ENCODE results near the gene FHOD1. TPM values are rescaled to one million over a fixed set of nuclear protein-coding genes. Genes with fewer than 3 reads are reported as not detected.

Gene FHOD1
- total RNA-seq, 1 donor from 2014 or later = 32.9 TPM

DNA sequence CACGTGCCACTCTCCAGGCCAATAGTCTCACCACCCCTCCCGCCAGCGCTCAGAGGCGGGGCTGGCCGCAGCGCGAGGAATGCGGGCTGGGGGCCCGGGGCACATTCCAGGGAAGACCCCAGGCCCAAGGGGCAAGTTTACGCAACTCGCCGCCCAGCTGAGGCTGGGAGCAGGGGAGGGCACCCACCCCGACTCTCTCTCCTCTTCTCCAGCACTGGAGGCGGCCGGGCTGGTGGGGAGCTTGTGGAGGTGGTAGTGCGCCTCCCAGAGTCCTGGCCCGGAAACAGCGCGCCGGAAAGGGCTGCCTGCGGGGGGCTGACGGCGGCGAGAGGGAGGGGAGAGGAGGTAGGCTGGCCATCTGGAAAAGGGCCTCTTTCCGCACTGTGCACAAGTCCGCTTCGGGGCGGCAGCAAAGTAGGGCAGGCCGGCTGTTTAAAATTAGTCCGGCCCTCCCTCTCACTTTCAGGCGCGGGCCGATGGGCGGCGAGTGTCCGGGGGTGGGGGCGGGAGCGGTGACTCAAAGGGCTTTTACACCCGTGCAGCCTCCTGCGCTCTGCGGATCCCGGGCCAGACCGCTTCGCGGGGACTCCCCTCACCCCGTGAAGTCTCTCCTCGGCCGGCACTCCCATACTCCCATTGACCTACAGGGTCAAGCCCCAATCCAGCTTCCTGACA is 1.1 kb downstream of the FHOD1 start:
- Mint-ChIP-seq H3K27ac (ENCODE audit: unreplicated experiment) (peak overlapping the region; percentile 98), H3K9me3 (ENCODE audit: low read depth) (no peaks in the 10 kb centered on the region), H3K36me3 (ENCODE audit: low read depth) (no peaks in the 10 kb centered on the region), H3K4me3 (ENCODE audit: unreplicated experiment) (peak overlapping the region; percentile 84), H3K4me1 (ENCODE audit: low read depth) (peaks cover 58% of the 10 kb centered on the region), H3K27me3 (ENCODE audit: low read depth) (no peaks in the 10 kb centered on the region)
- DNase-seq (ENCODE audit: low spot score) = peak; percentile 88
- TF ChIP-seq, protein P1, sequence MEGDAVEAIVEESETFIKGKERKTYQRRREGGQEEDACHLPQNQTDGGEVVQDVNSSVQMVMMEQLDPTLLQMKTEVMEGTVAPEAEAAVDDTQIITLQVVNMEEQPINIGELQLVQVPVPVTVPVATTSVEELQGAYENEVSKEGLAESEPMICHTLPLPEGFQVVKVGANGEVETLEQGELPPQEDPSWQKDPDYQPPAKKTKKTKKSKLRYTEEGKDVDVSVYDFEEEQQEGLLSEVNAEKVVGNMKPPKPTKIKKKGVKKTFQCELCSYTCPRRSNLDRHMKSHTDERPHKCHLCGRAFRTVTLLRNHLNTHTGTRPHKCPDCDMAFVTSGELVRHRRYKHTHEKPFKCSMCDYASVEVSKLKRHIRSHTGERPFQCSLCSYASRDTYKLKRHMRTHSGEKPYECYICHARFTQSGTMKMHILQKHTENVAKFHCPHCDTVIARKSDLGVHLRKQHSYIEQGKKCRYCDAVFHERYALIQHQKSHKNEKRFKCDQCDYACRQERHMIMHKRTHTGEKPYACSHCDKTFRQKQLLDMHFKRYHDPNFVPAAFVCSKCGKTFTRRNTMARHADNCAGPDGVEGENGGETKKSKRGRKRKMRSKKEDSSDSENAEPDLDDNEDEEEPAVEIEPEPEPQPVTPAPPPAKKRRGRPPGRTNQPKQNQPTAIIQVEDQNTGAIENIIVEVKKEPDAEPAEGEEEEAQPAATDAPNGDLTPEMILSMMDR (IDR thresholded peaks at IDR 0.05) = peak; percentile 76

DNA sequence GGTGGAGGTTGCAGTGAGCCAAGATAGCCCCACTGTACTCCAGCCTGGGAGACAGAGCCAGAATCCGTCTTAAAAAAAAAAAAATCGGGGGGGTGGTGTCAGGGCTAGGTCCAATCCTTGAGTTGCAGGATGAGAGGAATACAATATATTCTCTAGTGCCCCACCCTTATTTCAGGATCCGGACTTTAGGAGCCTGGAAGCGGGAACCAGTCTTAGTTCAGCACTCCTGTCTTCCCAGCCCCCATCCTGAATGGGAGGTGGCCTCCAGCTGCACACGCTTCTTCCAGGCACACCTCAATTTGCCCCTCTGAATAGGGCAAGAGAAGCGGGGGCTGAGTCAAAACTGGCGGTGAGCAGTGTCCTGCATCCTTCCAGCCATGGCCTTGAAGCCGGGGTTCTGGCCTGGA is 1.6 kb downstream of the FHOD1 start:
- DNase-seq (ENCODE audit: low spot score) = no peak
- Mint-ChIP-seq H3K27me3 (ENCODE audit: low read depth) (no peaks in the 10 kb centered on the region), H3K27ac (ENCODE audit: unreplicated experiment) (peak overlapping the region; percentile 98), H3K36me3 (ENCODE audit: low read depth) (no peaks in the 10 kb centered on the region), H3K9me3 (ENCODE audit: low read depth) (no peaks in the 10 kb centered on the region), H3K4me3 (ENCODE audit: unreplicated experiment) (peak overlapping the region; percentile 84), H3K4me1 (ENCODE audit: low read depth) (peaks cover 64% of the 10 kb centered on the region)
- TF ChIP-seq, protein P1 (IDR thresholded peaks at IDR 0.05) = no peak

DNA sequence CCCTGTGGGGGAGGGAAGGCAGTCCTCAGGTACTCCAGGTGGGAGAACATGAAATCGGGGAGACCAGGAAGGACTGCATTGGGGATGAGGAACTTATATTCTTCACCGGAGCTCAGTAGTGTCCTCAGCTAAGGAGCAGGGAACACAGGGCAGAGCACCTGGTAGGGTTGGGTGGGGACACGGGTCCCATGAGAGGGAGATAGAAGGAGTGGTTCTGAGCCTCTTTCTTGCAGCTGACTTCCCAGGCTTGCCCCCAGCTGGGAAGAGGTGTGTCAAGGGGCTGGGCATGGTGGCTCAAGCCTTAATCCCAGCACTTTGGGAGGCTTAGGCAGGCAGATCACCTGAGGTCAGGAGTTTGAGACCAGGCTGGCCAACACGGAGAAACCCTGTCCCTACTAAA is 2.1 kb downstream of the FHOD1 start:
- Mint-ChIP-seq H3K4me3 (ENCODE audit: unreplicated experiment) (peak overlapping the region; percentile 84), H3K27ac (ENCODE audit: unreplicated experiment) (peak overlapping the region; percentile 98), H3K4me1 (ENCODE audit: low read depth) (peaks cover 69% of the 10 kb centered on the region), H3K9me3 (ENCODE audit: low read depth) (no peaks in the 10 kb centered on the region), H3K27me3 (ENCODE audit: low read depth) (no peaks in the 10 kb centered on the region), H3K36me3 (ENCODE audit: low read depth) (no peaks in the 10 kb centered on the region)
- TF ChIP-seq, protein P1 (IDR thresholded peaks at IDR 0.05) = no peak
- peak; percentile 36 for DNase-seq (ENCODE audit: low spot score)

DNA sequence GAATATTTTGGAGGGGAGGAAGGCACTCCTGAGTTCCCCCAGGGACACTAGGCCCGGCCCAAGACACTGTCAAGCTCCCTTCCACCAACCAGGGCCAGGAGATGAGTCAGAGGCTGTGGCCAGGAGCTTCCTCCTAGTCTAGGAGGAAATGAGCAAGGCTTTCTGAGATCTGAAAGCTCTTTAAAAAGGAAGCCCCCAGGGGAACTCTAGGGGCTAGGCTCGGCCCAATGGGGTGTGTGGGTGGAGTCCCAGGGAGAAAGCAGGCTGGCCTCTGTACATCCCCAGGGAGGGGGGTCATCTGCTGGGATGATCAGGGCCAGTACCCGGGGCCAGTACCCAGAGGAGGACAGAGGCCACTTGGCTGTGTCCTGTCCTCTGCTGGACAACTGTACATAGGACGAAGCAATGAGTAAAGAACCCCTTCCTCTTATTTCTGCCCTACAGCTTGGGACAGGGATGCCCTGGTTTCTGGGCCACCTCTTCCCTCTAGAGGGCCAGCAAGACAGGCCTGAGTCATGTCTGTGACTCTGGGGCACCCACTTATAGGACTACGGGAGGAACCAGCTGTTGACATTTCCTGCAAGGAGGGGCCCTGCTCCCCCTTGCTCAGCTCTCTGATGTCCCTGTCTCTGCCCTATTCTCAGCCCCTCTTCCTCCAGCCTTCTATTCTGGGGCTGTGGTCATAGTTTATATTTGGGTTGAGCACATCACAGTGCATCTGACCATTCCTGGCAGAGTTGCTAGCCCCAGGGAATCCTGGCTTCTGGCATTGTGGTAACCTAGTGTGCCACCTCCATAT is 2.7 kb downstream of the FHOD1 start:
- Mint-ChIP-seq H3K36me3 (ENCODE audit: low read depth) (no peaks in the 10 kb centered on the region), H3K27ac (ENCODE audit: unreplicated experiment) (peak overlapping the region; percentile 98), H3K27me3 (ENCODE audit: low read depth) (no peaks in the 10 kb centered on the region), H3K4me1 (ENCODE audit: low read depth) (peaks cover 69% of the 10 kb centered on the region), H3K4me3 (ENCODE audit: unreplicated experiment) (peak overlapping the region; percentile 84), H3K9me3 (ENCODE audit: low read depth) (no peaks in the 10 kb centered on the region)
- TF ChIP-seq, protein P1 (IDR thresholded peaks at IDR 0.05) = peak; percentile 24
- peak; percentile 66 for DNase-seq (ENCODE audit: low spot score)

DNA sequence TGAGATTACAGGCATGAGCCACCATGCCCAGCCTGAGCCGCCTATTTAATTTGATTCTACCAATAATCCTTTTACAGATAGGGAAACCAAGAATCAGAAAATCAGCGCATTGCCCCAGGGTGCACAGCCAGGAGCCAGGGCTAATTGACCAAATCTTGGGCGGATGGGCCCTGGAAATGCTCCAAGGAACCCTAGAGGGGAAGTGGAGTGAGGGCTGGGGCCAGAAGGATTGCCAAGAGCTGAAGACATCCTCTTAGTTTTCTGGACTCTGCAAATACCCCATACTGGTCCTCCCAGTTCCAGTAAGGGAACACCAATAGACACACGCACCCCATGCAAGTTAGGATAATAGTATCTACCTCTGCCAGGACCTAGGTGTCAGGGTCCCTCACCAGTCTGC is 3.8 kb downstream of the FHOD1 start:
- Mint-ChIP-seq H3K27me3 (ENCODE audit: low read depth) (no peaks in the 10 kb centered on the region), H3K9me3 (ENCODE audit: low read depth) (no peaks in the 10 kb centered on the region), H3K4me1 (ENCODE audit: low read depth) (peaks cover 64% of the 10 kb centered on the region), H3K27ac (ENCODE audit: unreplicated experiment) (peak overlapping the region; percentile 9), H3K4me3 (ENCODE audit: unreplicated experiment) (no peak overlapping the region), H3K36me3 (ENCODE audit: low read depth) (peaks cover 2% of the 10 kb centered on the region)
- peak; percentile 27 for DNase-seq (ENCODE audit: low spot score)
- TF ChIP-seq, protein P1 (IDR thresholded peaks at IDR 0.05) = no peak

Data from chondrocyte (in vitro differentiated cells).